Raji (cell line): Measurements from ENCODE around the gene FAM117A.

Source experiments
- POLR2A ChIP-seq: IDR thresholded peaks from 2 replicates; pipeline ENCODE4 v1.6.1; 2011; ENCODE audit warnings: low read depth, low read length, control low read depth; ENCODE audit not compliant: insufficient read depth

Gene FAM117A

GRCh38 chr17:49763735-49764558 lies at the start of gene FAM117A:
FAM117A (minus strand) TSS chr17:49764131; CDS start chr17:49764087, 44 bp downstream.
- peak; percentile 79 for TF ChIP-seq POLR2A

GRCh38 chr17:49809056-49809455 lies 45.1 kb upstream of the FAM117A start:
- TF ChIP-seq POLR2A = no peak

- no peak for TF ChIP-seq POLR2A
These were observed 34.8 kb upstream of the FAM117A start for GRCh38 chr17:49798738-49799137.

- no peak for TF ChIP-seq POLR2A
These were observed 34.3 kb upstream of the FAM117A start for GRCh38 chr17:49798182-49798581.

GRCh38 chr17:49795372-49795771 lies 31.4 kb upstream of the FAM117A start:
- TF ChIP-seq POLR2A = no peak

GRCh38 chr17:49793309-49793708 lies 29.4 kb upstream of the FAM117A start:
- no peak for TF ChIP-seq POLR2A

- no peak for TF ChIP-seq POLR2A
These were observed 25.3 kb upstream of the FAM117A start for GRCh38 chr17:49789243-49789578.

- peak; percentile 91 for TF ChIP-seq POLR2A
These were observed 24.7 kb upstream of the FAM117A start, which contains the start of gene KAT7 for GRCh38 chr17:49788478-49789242. KAT7 (plus strand) TSS chr17:49788681; CDS start chr17:49788835, 154 bp downstream.

GRCh38 chr17:49787884-49788477 lies 24.1 kb upstream of the FAM117A start:
- no peak; the same call in 1 of the 2 replicates for TF ChIP-seq POLR2A

- TF ChIP-seq POLR2A = no peak
These were observed 20.7 kb upstream of the FAM117A start for GRCh38 chr17:49784636-49785035.

GRCh38 chr17:49783791-49784190 lies 19.9 kb upstream of the FAM117A start:
- TF ChIP-seq POLR2A = no peak

- TF ChIP-seq POLR2A = no peak
These were observed 19.3 kb upstream of the FAM117A start for GRCh38 chr17:49783071-49783715.

GRCh38 chr17:49779739-49780231 lies 15.9 kb upstream of the FAM117A start:
- TF ChIP-seq POLR2A = no peak

GRCh38 chr17:49779156-49779738 lies 15.3 kb upstream of the FAM117A start:
- TF ChIP-seq POLR2A = no peak

GRCh38 chr17:49777563-49777962 lies 13.6 kb upstream of the FAM117A start:
- TF ChIP-seq POLR2A = no peak
